Suprapubic skin (tissue), 4 donors: ENCODE measurements around the gene ITSN1.

ENCODE experiments used
- POLR2A ChIP-seq, 2 donors: fragments of 450-650 bp; IDR thresholded peaks; one replicate each; pipeline ENCODE4 v1.6.1; 2017; ENCODE audit warnings: antibody characterized with exemption in 2 of 2, mild to moderate bottlenecking in 2 of 2, moderate library complexity in 2 of 2
- POLR2AphosphoS5 ChIP-seq, 3 donors: sonication (generic); formaldehyde crosslinking; IDR thresholded peaks; one replicate each; pipeline ENCODE4 v1.6.1; 2017; ENCODE audit warnings: antibody characterized with exemption in 3 of 3
- TF ChIP-seq, protein P1 (sequence below), 2 donors: fragments of 200-600 bp in 1 of 2; fragments of 450-650 bp in 1 of 2; sonication (generic) in 1 of 2; IDR thresholded peaks; one replicate each; pipeline ENCODE4 v1.5.1; 2016 to 2019; ENCODE audit warnings: antibody characterized with exemption in 2 of 2, mild to moderate bottlenecking in 1 of 2, moderate library complexity in 1 of 2

- TF ChIP-seq POLR2A (IDR thresholded peaks at IDR 0.05), result no peak
- TF ChIP-seq, protein P1, sequence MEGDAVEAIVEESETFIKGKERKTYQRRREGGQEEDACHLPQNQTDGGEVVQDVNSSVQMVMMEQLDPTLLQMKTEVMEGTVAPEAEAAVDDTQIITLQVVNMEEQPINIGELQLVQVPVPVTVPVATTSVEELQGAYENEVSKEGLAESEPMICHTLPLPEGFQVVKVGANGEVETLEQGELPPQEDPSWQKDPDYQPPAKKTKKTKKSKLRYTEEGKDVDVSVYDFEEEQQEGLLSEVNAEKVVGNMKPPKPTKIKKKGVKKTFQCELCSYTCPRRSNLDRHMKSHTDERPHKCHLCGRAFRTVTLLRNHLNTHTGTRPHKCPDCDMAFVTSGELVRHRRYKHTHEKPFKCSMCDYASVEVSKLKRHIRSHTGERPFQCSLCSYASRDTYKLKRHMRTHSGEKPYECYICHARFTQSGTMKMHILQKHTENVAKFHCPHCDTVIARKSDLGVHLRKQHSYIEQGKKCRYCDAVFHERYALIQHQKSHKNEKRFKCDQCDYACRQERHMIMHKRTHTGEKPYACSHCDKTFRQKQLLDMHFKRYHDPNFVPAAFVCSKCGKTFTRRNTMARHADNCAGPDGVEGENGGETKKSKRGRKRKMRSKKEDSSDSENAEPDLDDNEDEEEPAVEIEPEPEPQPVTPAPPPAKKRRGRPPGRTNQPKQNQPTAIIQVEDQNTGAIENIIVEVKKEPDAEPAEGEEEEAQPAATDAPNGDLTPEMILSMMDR (IDR thresholded peaks at IDR 0.05), result no peak
- TF ChIP-seq POLR2AphosphoS5 (IDR thresholded peaks at IDR 0.05), result no peak
These were observed 126.8 kb downstream of the ITSN1 start for GRCh38 chr21:33769057-33769456.
